ENCODE measurements around the gene LRRTM3. TPM values are rescaled to one million over a fixed set of nuclear protein-coding genes. Genes with fewer than 3 reads are reported as not detected.

Gene LRRTM3
- total RNA-seq, 1 experiment from 2014 or later, result not detected

- H3K4me3 ChIP-seq (ENCODE audit: low read depth, low read length), result no peak overlapping the region
- H3K27me3 ChIP-seq (replicated peaks; ENCODE audit: control insufficient read depth, insufficient read depth, low read length), result no peaks in the 10 kb centered on the region
- Mint-ChIP-seq H3K27me3 (ENCODE audit: insufficient read depth, unreplicated experiment) (peaks cover 9% of the 10 kb centered on the region), H3K27ac (ENCODE audit: unreplicated experiment) (no peak overlapping the region), H3K4me3 (ENCODE audit: unreplicated experiment) (no peak overlapping the region), H3K4me1 (ENCODE audit: low read depth, unreplicated experiment) (no peaks in the 10 kb centered on the region), H3K9me3 (ENCODE audit: unreplicated experiment) (no peaks in the 10 kb centered on the region), H3K36me3 (ENCODE audit: insufficient read depth, unreplicated experiment) (no peaks in the 10 kb centered on the region)
- no peak for TF ChIP-seq CTCF (IDR thresholded peaks at IDR 0.05; ENCODE audit: insufficient read depth in 1 of 2, low read depth in 1 of 2, low read length in 1 of 2, severe bottlenecking in 1 of 2, unreplicated experiment in 1 of 2)
- no peaks in the 10 kb centered on the region for H3K4me1 ChIP-seq
- no TSS peak for BruUV-seq (replicated peaks)
- no peaks in the 10 kb centered on the region for H3K9me3 ChIP-seq
- no peak for DNase-seq
- ChIA-PET POLR2A (no interaction called here), CTCF (no interaction called here)
- intact Hi-C loops (cut with micrococcal nuclease; ENCODE audit: unreplicated experiment), result no loop called here
- no peaks in the 10 kb centered on the region for H3K36me3 ChIP-seq (ENCODE audit: control insufficient read depth, insufficient read depth, low read length)
Measured at GRCh38 chr10:66886848-66887247, 39.0 kb upstream of the LRRTM3 start.

- CTCF ChIA-PET, result no interaction called here
- no peak for DNase-seq
- Mint-ChIP-seq H3K36me3 (ENCODE audit: insufficient read depth, unreplicated experiment) (no peaks in the 10 kb centered on the region), H3K4me1 (ENCODE audit: low read depth, unreplicated experiment) (no peaks in the 10 kb centered on the region), H3K27ac (ENCODE audit: unreplicated experiment) (no peak overlapping the region), H3K27me3 (ENCODE audit: insufficient read depth, unreplicated experiment) (peaks cover 9% of the 10 kb centered on the region), H3K9me3 (ENCODE audit: unreplicated experiment) (no peaks in the 10 kb centered on the region), H3K4me3 (ENCODE audit: unreplicated experiment) (no peak overlapping the region)
- no peaks in the 10 kb centered on the region for H3K9me3 ChIP-seq
- no peak overlapping the region for H3K4me3 ChIP-seq (ENCODE audit: low read depth, low read length)
- POLR2A ChIA-PET, result no interaction called here
- no peaks in the 10 kb centered on the region for H3K27me3 ChIP-seq (replicated peaks; ENCODE audit: control insufficient read depth, insufficient read depth, low read length)
- no peaks in the 10 kb centered on the region for H3K4me1 ChIP-seq
- no peak for TF ChIP-seq CTCF (IDR thresholded peaks at IDR 0.05; ENCODE audit: insufficient read depth in 1 of 2, low read depth in 1 of 2, low read length in 1 of 2, severe bottlenecking in 1 of 2, unreplicated experiment in 1 of 2)
- H3K36me3 ChIP-seq (ENCODE audit: control insufficient read depth, insufficient read depth, low read length), result no peaks in the 10 kb centered on the region
- no TSS peak for BruUV-seq (replicated peaks)
- intact Hi-C loops (cut with micrococcal nuclease; ENCODE audit: unreplicated experiment), result no loop called here
Measured at GRCh38 chr10:66888237-66888636, 37.6 kb upstream of the LRRTM3 start.

GRCh38 chr10:66892871-66893270, 33.0 kb upstream of the LRRTM3 start:
- ChIA-PET CTCF (no interaction called here), POLR2A (no interaction called here)
- BruUV-seq (replicated peaks), result no TSS peak
- H3K27me3 ChIP-seq (replicated peaks; ENCODE audit: control insufficient read depth, insufficient read depth, low read length), result no peaks in the 10 kb centered on the region
- no peak overlapping the region for H3K4me3 Mint-ChIP-seq (ENCODE audit: unreplicated experiment)
- peaks cover 9% of the 10 kb centered on the region for H3K27me3 Mint-ChIP-seq (ENCODE audit: insufficient read depth, unreplicated experiment)
- no peaks in the 10 kb centered on the region for H3K9me3 ChIP-seq
- H3K4me1 Mint-ChIP-seq (ENCODE audit: low read depth, unreplicated experiment), result no peaks in the 10 kb centered on the region
- intact Hi-C loops (cut with micrococcal nuclease; ENCODE audit: unreplicated experiment), result no loop called here
- H3K4me3 ChIP-seq (ENCODE audit: low read depth, low read length), result no peak overlapping the region
- no peak for DNase-seq
- H3K27ac Mint-ChIP-seq (ENCODE audit: unreplicated experiment), result no peak overlapping the region
- H3K36me3 ChIP-seq (ENCODE audit: control insufficient read depth, insufficient read depth, low read length), result no peaks in the 10 kb centered on the region
- no peak for TF ChIP-seq CTCF (IDR thresholded peaks at IDR 0.05; ENCODE audit: insufficient read depth in 1 of 2, low read depth in 1 of 2, low read length in 1 of 2, severe bottlenecking in 1 of 2, unreplicated experiment in 1 of 2)
- H3K36me3 Mint-ChIP-seq (ENCODE audit: insufficient read depth, unreplicated experiment), result no peaks in the 10 kb centered on the region
- no peaks in the 10 kb centered on the region for H3K4me1 ChIP-seq
- H3K9me3 Mint-ChIP-seq (ENCODE audit: unreplicated experiment), result peaks cover under 1% of the 10 kb centered on the region

All from Caco-2 (cell line).